Neural progenitor cell (in vitro differentiated cells): ENCODE data around the gene GPR135. TPM values are rescaled to one million over a fixed set of nuclear protein-coding genes. Genes with fewer than 3 reads are reported as not detected.
A peak's percentile ranks its signal among the peaks of the same experiment; 100 is the strongest.

ENCODE experiments used
- DNase-seq: peaks from one replicate; pipeline ENCODE4 v3.0.0-alpha.2; 2016; ENCODE audit warnings: low spot score
- H2AFZ ChIP-seq: fragments of 200-600 bp; sonication (generic); replicated peaks from 2 replicates; pipeline ENCODE4 v1.6.1; 2016; ENCODE audit warnings: antibody characterized with exemption
- H3F3A ChIP-seq: fragments of 200-600 bp; sonication (generic); 2 replicates; pipeline ENCODE4 v1.6.1; 2016; ENCODE audit warnings: antibody characterized with exemption, low read depth
- H3K27ac ChIP-seq: fragments of 200-600 bp; sonication (generic); 2 replicates; pipeline ENCODE4 v1.5.1; 2016; ENCODE audit warnings: mild to moderate bottlenecking
- H3K27me3 ChIP-seq: fragments of 200-600 bp; sonication (generic); 2 replicates; pipeline ENCODE4 v1.6.1; 2016; ENCODE audit warnings: mild to moderate bottlenecking, moderate library complexity
- H3K36me3 ChIP-seq: fragments of 200-600 bp; sonication (generic); 2 replicates; pipeline ENCODE4 v1.5.1; 2016
- H3K4me1 ChIP-seq: fragments of 200-600 bp; sonication (generic); 2 replicates; pipeline ENCODE4 v1.6.1; 2016; ENCODE audit warnings: mixed run types
- H3K4me2 ChIP-seq: fragments of 200-600 bp; sonication (generic); 2 replicates; pipeline ENCODE4 v1.6.1; 2016
- H3K4me3 ChIP-seq: fragments of 200-600 bp; sonication (generic); 2 replicates; pipeline ENCODE4 v1.5.1; 2016
- H3K79me2 ChIP-seq: fragments of 200-600 bp; sonication (generic); 2 replicates; pipeline ENCODE4 v1.6.1; 2016; ENCODE audit warnings: low read depth
- H3K9ac ChIP-seq: fragments of 200-600 bp; sonication (generic); 2 replicates; pipeline ENCODE4 v1.6.1; 2016
- H3K9me3 ChIP-seq: fragments of 200-600 bp; sonication (generic); 2 replicates; pipeline ENCODE4 v1.5.1; 2016; ENCODE audit warnings: low read depth
- H4K20me1 ChIP-seq: fragments of 200-600 bp; sonication (generic); 2 replicates; pipeline ENCODE4 v1.6.1; 2016; ENCODE audit warnings: low read depth
- H3K27ac Mint-ChIP-seq: 3 replicates; pipeline ENCODE4 v1.8.0; 2021; ENCODE audit warnings: mixed read lengths
- H3K27me3 Mint-ChIP-seq: 2 replicates; pipeline ENCODE4 v1.8.0; 2022; ENCODE audit warnings: low read depth, mild to moderate bottlenecking, inconsistent platforms, moderate library complexity, mixed read lengths; ENCODE audit not compliant: insufficient read depth
- H3K36me3 Mint-ChIP-seq: 3 replicates; pipeline ENCODE4 v1.8.0; 2021; ENCODE audit warnings: mixed read lengths
- H3K4me1 Mint-ChIP-seq: 3 replicates; pipeline ENCODE4 v1.8.0; 2021; ENCODE audit warnings: mixed read lengths
- H3K4me3 Mint-ChIP-seq: 3 replicates; pipeline ENCODE4 v1.8.0; 2021; ENCODE audit warnings: mild to moderate bottlenecking, moderate library complexity, mixed read lengths
- H3K9me3 Mint-ChIP-seq: 3 replicates; pipeline ENCODE4 v1.8.0; 2020; ENCODE audit warnings: mixed read lengths
- CTCF ChIP-seq: fragments of 200-600 bp; sonication (generic); IDR thresholded peaks from 2 replicates; pipeline ENCODE4 v1.5.1; 2017; ENCODE audit warnings: antibody characterized with exemption, mild to moderate bottlenecking
- EZH2 ChIP-seq: fragments of 200-600 bp; sonication (generic); IDR thresholded peaks from 2 replicates; pipeline ENCODE4 v1.6.1; 2017; ENCODE audit warnings: antibody characterized with exemption, mild to moderate bottlenecking, moderate library complexity
- EZH2phosphoT487 ChIP-seq: fragments of 200-600 bp; sonication (generic); IDR thresholded peaks from 2 replicates; pipeline ENCODE4 v1.6.1; 2017; ENCODE audit warnings: antibody characterized with exemption
- total RNA-seq: library from RNA; depleted of rRNA; stranded (reverse); fragments of >200 nt; gene quantifications from 2 replicates; pipeline ENCODE4 v1.2.3, GENCODE V29; 2015; ENCODE audit warnings: low replicate concordance

The GPR135 gene
- total RNA-seq, 1 donor from 2014 or later, result 3.1 TPM

GRCh38 chr14:59490756-59491155, 25.6 kb upstream of the GPR135 start:
- no peak overlapping the region for H3K4me3 ChIP-seq
- H3K9ac ChIP-seq, result no peak overlapping the region
- peaks cover 28% of the 10 kb centered on the region for H4K20me1 ChIP-seq
- peaks cover 53% of the 10 kb centered on the region for H3K36me3 ChIP-seq
- no peak overlapping the region for H2AFZ ChIP-seq
- no peak overlapping the region for H3K27ac ChIP-seq
- peaks cover 3% of the 10 kb centered on the region for H3K4me1 Mint-ChIP-seq
- peaks cover 3% of the 10 kb centered on the region for H3F3A ChIP-seq
- H3K9me3 ChIP-seq, result no peaks in the 10 kb centered on the region
- no peak for DNase-seq
- peaks cover 43% of the 10 kb centered on the region for H3K79me2 ChIP-seq
- peaks cover 47% of the 10 kb centered on the region for H3K36me3 Mint-ChIP-seq
- H3K4me1 ChIP-seq, result peaks cover 3% of the 10 kb centered on the region
- H3K4me3 Mint-ChIP-seq, result no peak overlapping the region
- TF ChIP-seq EZH2, result no peak
- TF ChIP-seq EZH2phosphoT487, result no peak
- no peak for TF ChIP-seq CTCF
- H3K27me3 ChIP-seq, result no peaks in the 10 kb centered on the region
- H3K9me3 Mint-ChIP-seq, result no peaks in the 10 kb centered on the region
- H3K4me2 ChIP-seq, result no peak overlapping the region
- no peaks in the 10 kb centered on the region for H3K27me3 Mint-ChIP-seq
- H3K27ac Mint-ChIP-seq, result no peak overlapping the region

- peak overlapping the region; percentile 92 for H3K27ac Mint-ChIP-seq
- H2AFZ ChIP-seq, result peak overlapping the region; percentile 79
- H3K9me3 Mint-ChIP-seq, result no peaks in the 10 kb centered on the region
- peaks cover 7% of the 10 kb centered on the region for H3F3A ChIP-seq
- TF ChIP-seq CTCF, result no peak
- TF ChIP-seq EZH2, result no peak
- peak overlapping the region; percentile 74 for H3K4me3 ChIP-seq
- peak overlapping the region; percentile 77 for H3K9ac ChIP-seq
- peaks cover 10% of the 10 kb centered on the region for H3K4me1 ChIP-seq
- peaks cover 15% of the 10 kb centered on the region for H3K36me3 Mint-ChIP-seq
- H3K36me3 ChIP-seq, result peaks cover 14% of the 10 kb centered on the region
- H3K27me3 ChIP-seq, result no peaks in the 10 kb centered on the region
- H3K4me2 ChIP-seq, result peak overlapping the region; percentile 89
- peak overlapping the region; percentile 98 for H3K4me3 Mint-ChIP-seq
- H3K27ac ChIP-seq, result peak overlapping the region; percentile 79
- no peak for DNase-seq
- peaks cover 70% of the 10 kb centered on the region for H3K79me2 ChIP-seq
- no peaks in the 10 kb centered on the region for H3K27me3 Mint-ChIP-seq
- peaks cover 25% of the 10 kb centered on the region for H3K4me1 Mint-ChIP-seq
- peaks cover 37% of the 10 kb centered on the region for H4K20me1 ChIP-seq
- H3K9me3 ChIP-seq, result no peaks in the 10 kb centered on the region
Observed at GRCh38 chr14:59484639-59485175, 19.5 kb upstream of the GPR135 start.

GRCh38 chr14:59483819-59484638, 18.8 kb upstream of the GPR135 start, which contains the start of the genes JKAMP and L3HYPDH:
TSS of gene JKAMP (plus strand) at chr14:59484517. CDS start at chr14:59484590, 73 bp downstream.
TSS of gene L3HYPDH (minus strand) at chr14:59484408. CDS start at chr14:59484316, 92 bp downstream.
- Histone ChIP-seq H3K27ac (peak within 1 kb of the TSS; percentile 79), H3K9ac (peak within 1 kb of the TSS; percentile 77), H4K20me1 (peaks cover 34% of the 10 kb centered on the region), H3K27me3 (no peaks in the 10 kb centered on the region), H3K4me3 (peak within 1 kb of the TSS; percentile 74), H2AFZ (peak within 1 kb of the TSS; percentile 90), H3K4me2 (peak within 1 kb of the TSS; percentile 89), H3K4me1 (peaks cover 10% of the 10 kb centered on the region), H3K79me2 (peaks cover 70% of the 10 kb centered on the region), H3K9me3 (no peaks in the 10 kb centered on the region), H3K36me3 (peaks cover 14% of the 10 kb centered on the region), H3F3A (peaks cover 7% of the 10 kb centered on the region)
- H3K4me3 Mint-ChIP-seq, result peak within 1 kb of the TSS; percentile 98
- peak; percentile 99 for DNase-seq
- H3K27me3 Mint-ChIP-seq, result no peaks in the 10 kb centered on the region
- peaks cover 9% of the 10 kb centered on the region for H3K36me3 Mint-ChIP-seq
- H3K4me1 Mint-ChIP-seq, result peaks cover 25% of the 10 kb centered on the region
- H3K9me3 Mint-ChIP-seq, result no peaks in the 10 kb centered on the region
- H3K27ac Mint-ChIP-seq, result peak within 1 kb of the TSS; percentile 92
- TF ChIP-seq EZH2, result peak; percentile 9
- TF ChIP-seq CTCF, result peak; percentile 66
- no peak for TF ChIP-seq EZH2phosphoT487
